Measurements from ENCODE around the gene EWSR1.

The EWSR1 gene

DNA sequence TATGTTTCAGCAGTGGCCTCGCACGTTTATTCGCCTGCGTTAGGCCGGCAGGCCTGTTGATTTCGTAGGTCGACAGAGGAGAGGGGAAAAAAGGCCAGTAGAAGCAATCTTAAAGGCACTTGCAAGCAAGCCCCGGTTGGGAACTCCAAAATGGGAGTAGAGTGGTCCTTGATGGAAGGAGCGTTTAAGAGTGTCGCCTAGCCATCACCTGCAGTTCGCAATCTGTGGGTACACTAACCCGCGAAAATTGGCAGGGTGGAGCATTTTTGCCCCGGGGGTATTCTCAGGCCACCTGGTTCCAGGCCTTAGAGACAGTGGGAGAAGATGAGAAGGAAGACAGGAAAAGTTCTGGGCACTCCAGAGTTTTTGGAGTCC, 1.1 kb downstream of the EWSR1 start:
- DNase-seq (ENCODE audit: low spot score), result no peak

DNA sequence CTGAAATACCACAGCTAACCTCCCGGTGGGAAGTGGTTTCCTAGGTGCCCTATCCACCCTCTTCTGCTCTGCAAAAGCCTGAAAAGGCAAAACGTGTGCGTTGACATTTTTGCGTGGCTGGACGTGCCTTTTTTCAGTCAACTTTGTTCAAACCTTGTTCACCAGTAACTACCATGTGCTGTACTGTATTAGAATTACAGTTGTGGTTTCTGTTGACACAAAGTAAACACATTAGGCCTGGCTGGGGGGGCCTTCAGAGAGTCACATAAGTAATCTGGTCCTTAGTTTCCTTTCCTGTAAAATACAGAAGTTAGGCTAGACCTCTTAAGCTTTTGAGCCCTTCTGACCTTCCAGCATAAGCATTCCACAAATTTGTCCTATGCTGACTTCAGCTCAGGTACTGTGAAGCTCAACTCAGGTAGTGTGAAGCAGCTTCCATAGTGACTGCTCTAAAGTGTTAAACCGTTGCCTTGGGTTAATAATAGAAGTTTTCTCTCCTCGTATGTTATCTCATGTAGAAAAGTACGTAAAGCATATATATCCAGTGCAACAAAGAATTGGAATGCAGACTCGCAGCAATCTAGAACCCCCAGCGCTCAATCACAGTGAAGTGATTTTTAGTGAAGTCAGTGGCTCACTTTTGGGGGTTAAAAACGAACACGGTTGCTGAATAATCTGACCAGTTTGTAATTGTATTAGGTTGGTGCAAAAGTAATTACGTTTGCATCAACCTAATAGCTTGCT, 1.8 kb downstream of the EWSR1 start:
- DNase-seq (ENCODE audit: low spot score), result no peak

DNA sequence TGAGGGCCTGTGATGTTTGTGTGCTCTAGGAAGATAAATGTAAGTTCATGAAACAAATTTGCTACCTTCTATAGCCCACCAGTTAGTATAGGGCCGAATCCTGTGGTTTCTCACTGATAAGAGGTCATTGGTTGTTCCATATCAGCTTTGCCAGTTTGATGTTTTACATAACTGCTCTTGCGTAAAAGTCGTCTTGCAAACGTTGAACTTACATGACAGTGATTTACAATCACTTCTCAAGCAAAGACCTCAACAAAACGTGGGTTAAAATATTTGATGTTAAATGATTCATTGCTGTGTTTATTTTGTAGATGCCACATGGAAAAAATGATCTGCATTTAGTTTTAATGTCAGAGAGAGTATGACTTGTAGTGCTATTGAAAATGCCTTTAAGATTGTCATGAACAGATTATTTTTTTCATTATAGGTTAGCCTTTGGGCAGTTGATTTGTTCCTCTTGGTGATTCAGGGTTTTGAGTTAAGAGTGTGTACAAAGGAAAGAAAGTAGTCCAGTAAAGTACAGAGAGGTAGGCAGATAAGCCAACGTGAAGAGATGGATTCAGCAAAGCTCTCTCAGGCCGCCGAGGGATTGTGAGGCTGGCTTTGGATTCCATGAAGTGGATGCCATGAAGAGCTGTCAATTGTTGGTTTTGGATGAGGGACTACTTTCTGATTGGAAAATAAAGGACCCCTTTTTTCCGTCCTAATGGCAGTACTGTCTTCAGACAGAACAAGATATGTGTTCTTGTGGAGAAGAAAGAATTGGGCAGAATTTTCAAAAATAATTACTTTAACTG, 2.6 kb downstream of the EWSR1 start:
- DNase-seq (ENCODE audit: low spot score), result no peak

DNA sequence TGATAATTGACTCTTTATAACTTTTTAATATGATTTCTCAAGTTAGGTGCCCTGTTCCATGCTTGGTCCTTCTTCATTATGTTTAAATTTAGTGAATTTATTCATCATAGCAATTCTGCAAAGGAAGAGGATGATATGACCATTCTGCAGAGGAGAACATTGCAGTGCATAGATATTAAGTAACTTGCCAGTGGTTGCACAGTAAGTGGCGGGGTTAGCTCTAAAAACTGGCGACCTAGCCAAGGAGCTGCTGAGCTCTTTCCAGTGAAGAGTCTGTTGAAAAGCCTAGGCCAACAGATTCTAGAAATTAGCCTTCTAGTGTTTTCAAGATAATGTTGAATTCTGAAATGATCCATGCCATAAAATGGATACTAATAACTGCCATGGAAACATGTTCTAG, 4.6 kb downstream of the EWSR1 start:
- no peak for DNase-seq (ENCODE audit: low spot score)

DNA sequence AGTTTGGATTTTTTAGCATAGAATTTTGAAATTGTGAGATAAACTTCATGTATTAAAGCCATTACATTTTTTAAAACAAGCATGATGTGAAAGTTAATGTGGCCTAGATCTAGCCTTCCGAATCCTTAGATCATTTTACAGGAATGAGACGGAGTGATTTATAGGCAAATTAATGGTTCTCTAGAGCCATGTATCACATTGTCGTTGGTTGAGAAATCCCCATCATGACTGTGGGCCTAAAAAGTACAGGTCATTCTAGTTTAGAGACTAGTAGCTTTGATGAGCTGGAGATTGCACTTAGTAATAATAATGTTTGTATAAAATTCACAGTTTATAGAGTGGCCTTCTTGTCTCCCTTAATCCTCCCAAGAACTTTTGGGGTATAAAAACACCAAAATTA, 7.1 kb downstream of the EWSR1 start:
- DNase-seq (ENCODE audit: low spot score), result no peak

DNA sequence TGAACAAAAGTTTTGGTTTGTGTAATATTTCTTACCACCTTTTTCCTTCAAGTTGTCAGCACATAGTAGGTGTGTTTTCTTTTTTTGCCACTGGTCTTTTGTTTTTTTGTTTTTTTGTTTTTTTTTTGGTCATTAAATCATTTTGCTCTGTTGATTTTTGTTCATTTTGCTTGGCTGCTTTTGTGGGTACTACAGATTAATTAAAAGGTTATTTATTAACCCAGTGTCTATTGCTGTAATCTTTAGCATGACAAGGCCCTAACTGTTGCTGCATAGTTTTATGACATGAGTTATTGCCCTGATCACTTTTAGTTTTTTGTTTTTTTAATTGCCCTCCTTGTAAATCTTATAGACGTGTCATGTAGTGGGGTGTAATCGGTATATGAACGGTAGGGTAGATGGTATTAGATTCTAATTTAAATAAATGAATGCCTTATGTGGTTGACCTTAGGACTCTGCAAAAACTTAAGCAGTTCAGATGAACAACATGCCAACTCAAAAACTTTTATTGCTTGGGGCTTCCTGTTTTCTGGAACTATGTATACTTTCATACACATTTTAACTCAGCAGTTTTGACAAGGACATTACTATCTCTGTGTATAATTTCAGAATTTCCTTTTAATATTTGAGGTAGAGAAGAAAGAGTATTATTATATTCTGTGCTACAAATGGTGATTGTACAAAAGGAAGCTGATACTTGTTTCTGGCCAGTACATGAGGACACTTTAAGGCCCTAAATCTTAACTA, 7.9 kb downstream of the EWSR1 start:
- no peak for DNase-seq (ENCODE audit: low spot score)

DNA sequence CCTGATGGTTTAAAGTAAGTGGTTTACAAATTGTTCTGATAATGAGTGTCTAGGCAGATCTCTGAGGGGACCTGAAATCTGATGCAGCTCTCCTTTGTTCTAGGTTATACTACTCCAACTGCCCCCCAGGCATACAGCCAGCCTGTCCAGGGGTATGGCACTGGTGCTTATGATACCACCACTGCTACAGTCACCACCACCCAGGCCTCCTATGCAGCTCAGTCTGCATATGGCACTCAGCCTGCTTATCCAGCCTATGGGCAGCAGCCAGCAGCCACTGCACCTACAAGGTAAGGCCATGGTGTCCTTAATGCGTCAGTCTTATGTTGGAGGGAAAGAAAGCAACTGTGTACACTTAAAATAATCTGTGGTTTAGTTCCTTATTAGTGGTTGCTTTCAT, 9.9 kb downstream of the EWSR1 start:
- no peak for DNase-seq (ENCODE audit: low spot score)

DNA sequence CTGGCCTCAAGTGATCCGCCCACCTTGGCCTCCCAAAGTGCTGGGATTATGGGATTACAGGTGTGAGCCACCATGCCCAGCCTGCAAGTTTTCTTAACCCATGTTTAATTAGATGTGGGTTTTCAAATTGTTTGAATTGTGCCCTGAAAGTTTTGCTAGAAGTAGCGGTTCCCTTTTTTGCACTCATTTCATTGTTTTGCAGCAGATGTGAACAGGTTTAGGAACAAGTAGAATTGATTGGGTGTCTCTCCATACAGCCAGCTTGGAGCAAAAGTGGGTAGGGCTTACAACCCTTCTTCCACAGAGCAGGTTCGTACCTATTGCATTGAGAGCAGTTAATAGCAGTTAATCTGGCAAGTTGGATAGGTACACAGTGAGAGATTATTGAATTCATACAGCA, 16.1 kb downstream of the EWSR1 start:
- no peak for DNase-seq (ENCODE audit: low spot score)

DNA sequence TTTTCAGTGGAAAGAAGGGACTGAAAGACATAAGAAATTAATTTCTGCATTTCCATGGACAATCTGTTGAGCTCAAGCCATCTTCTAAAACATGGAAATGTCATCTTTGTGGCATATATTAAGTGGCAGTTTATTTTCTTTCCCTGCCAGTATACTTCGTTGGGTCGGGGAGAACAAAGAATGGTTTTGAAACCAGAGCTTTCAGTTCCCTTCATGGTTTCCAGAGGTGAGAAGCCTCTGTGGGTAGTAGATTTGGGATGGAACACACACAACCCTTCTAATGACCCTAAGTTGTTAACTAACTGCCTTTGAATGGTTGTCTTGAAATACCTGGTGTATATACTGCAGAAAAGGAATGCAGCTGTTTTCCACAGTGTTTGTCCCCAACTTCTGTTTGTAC, 20.8 kb downstream of the EWSR1 start:
- DNase-seq (ENCODE audit: low spot score), result no peak

DNA sequence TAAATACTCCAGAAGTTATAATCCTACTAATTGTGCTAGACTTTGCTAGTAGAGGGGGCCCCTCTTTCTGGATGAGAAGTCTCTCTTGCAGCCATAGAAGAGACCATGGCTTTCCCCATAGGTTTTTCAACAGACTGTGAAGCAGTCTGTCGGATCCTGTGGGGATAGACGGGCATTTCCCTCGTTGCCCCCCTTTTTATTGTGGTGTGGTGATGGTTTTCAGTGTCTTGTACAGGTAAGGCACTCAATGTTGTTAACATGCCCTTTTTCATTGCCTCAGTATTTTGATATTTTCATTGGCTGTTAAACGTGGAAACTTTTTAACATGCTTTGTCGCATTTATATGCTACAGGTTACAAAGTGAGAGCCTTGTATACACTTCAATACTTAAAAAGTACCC, 22.0 kb downstream of the EWSR1 start:
- DNase-seq (ENCODE audit: low spot score), result no peak

DNA sequence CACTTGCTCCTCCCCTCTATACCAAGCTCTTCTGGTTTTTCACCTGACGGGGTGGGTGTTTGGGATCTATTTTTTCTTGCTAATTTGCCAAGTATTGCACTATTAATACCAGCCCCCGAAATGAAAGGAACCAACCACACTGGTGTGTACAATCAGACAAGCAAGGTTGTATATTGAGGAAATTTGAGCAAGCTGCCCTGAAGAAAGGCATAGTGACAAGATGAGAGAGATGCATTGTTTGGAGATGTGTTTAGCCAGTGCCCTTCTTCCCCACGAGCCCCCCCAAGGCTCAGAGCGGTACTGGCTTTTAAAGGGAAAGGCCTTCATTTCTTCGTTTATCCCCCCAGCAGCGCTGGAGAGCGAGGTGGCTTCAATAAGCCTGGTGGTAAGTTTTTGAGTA, 23.1 kb downstream of the EWSR1 start:
- DNase-seq (ENCODE audit: low spot score), result no peak

DNA sequence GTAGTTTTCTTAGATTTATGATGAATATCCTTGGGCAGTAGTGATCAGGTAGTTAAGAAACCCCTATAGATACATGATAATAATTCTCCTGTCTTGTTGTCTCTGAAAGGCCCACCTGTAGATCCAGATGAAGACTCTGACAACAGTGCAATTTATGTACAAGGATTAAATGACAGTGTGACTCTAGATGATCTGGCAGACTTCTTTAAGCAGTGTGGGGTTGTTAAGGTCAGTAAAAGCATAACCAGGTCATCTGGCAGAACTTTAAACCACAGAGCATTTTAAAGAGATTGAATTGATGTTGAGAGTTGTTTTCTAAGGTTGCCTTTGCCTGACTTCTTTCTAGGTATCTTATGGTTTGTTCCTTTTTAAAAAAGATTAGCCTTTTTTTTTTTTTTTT, 24.3 kb downstream of the EWSR1 start:
- DNase-seq (ENCODE audit: low spot score), result no peak

DNA sequence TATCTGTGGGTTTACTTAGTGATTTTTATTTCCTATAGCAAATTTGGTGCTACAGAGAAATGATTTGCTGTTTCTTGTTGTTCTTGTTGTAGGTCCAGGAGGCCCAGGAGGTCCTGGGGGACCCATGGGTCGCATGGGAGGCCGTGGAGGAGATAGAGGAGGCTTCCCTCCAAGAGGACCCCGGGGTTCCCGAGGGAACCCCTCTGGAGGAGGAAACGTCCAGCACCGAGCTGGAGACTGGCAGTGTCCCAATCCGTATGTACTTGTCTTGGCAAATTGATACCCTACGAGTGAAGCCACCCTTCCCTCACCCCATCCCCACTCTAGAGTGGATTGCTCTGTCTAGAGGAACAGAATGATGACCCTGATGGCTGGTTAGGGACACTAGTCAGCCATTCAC, 30.6 kb downstream of the EWSR1 start:
- DNase-seq (ENCODE audit: low spot score), result no peak

DNA sequence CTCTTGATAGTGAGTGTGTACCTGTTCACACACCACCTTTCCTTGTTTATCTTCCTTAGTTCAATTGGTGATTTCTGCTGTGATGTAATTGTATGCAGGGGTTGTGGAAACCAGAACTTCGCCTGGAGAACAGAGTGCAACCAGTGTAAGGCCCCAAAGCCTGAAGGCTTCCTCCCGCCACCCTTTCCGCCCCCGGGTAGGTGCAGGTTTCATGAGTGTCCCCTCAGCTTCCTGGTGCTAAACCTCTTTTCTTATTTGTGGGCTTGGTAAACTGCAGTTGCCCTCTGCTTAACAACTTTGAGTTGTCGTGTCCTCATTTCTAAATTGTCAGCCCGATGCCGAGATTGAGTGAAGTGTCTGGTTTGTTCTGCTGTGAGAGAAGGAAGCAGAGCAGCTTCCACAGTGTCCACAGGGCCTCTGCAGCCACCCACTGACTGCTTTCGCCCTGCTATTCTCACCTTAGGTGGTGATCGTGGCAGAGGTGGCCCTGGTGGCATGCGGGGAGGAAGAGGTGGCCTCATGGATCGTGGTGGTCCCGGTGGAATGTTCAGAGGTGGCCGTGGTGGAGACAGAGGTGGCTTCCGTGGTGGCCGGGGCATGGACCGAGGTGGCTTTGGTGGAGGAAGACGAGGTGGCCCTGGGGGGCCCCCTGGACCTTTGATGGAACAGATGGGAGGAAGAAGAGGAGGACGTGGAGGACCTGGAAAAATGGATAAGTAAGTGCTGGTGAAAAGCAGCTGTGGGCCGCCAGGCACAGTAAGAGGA, 31.2 kb downstream of the EWSR1 start:
- no peak for DNase-seq (ENCODE audit: low spot score)

DNA sequence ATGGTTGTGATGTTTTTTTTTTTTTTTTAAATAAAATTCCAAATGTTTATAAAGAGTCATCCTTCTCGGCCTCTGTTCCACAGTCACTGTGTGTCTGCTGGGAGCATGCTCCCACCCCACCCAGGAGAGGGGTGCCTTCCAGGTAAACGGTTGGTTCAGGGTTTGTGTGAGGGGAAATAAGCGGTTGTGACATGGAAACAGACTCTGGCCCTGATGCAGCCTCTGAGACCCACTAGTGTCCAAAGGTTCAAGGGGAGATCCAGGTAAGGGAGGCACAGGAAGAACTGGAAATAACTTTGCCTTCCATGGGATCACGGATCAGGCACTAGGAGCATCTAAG, 32.4 kb downstream of the EWSR1 start:
- DNase-seq (ENCODE audit: low spot score), result no peak

DNA sequence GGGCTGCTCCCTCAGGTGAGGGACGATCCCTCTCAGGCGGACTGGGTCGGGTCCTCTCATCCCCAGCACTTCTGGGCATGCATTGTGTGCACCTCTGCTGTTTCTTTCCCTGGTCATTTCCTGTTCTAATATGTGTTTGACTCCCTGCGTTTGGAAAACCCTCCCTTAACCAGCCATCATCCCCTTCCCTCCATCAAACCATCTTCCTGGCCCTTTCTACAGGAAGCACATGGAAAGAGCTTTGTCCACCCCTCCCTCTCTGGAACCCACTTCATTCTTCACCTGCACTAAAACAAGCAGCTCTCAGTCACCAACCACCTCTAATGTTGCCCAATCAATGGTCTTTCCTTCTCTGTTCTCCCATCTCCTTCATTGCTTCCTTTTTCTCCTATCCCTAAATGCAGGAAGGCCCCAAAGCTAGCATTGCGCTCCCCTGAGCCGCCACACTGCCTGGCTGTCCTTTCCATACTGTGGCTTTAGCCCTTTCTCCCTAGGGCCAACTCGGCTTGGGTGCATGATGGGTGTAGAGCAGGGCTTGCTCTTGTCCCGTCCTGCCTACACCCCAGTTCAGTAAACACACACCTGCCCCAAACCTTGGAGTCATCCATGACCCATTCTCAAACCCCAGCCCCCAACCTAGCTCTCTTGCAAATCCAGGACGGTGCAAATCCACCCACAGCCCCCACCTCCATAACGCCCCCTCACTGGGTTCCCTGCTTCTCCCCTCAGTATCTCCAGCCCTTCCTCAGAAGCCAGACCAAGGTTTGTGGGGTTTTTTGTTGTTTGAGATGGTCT, 32.9 kb downstream of the EWSR1 start:
- no peak for DNase-seq (ENCODE audit: low spot score)

DNA sequence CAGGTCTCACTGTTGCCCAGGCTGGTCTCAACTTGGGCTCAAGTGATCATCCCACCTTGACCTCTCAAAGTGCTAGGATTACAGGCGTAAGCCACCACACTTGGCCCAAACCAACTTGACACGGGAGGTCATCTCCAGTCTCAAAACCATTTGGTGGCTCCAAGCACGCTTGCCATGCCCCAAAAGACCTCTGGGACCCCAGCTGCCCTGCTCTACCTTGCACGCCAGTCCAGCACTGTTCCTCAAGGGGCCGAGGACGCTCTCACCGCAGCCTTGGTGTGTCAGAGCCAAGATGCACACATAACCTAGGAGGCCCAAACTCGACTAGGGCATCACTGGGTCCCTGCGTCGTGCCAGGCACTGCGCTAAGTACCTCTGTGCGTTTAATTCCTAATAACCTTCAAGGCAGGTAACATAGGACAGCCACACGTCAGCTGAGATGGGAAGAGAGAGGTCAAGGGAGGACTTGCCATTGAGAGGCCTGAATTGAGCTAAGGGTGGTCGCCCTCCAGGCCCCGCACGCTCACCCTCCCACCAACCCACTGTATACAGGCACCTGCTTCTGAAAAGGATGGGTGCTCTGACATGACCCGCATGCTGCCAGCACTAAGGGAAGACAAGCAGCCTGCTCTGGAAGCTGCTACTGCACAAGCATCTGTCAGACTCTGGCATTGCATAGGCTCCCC, 33.8 kb downstream of the EWSR1 start:
- peak; percentile 43 for DNase-seq (ENCODE audit: low spot score)

DNA sequence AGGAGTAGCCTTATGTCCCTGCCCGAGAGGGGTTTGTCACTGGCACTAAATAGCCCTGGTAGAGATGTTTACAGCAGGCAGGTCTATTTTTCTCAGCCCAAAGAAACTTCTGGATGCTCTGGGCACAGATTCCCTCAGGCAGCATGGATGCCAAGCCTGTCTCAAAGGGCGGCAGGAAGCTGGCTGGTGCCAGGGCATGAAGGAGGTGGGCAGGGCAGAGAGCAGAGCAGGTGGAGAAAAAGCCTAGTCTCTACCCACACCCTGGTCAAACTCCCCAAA, 34.3 kb downstream of the EWSR1 start:
- no peak for DNase-seq (ENCODE audit: low spot score)

DNA sequence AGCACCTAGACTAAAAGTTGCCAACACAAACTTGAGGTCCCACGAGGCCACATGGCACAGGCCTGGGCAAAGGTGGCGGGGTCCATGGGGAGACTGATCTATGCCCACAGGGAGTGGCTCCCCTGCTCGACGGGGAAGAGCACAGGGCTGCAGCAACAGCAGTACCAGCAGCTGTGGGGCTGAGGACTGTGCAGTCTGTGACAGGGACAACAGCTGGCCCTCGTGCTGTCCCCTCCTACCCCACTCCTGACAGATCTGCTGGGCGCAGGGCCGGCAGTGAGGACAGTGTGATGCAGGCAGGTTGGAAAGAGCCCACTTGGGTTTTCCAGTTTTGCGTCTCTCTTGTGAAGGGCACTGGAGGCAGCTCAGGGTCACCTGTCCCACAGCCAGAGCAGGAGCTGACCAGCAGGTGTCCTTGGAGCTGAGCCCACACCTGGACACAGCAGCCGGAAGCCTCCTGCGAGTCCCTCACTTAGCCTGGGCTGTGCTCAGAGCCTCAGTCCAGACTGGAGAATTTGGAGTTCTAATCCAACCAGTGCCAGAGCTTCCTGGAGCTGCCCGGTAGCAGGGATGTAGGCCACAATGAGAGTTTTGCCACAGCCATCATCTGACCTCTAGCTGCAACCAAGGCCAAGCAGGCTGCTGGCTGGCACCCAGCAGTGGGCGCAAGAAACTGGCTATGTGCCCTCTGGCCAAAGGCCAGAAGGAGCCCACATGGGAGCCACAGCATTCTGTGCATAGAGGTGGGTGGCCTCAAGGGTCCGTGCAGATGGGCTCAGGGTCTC, 34.8 kb downstream of the EWSR1 start:
- DNase-seq (ENCODE audit: low spot score), result peak; percentile 54

DNA sequence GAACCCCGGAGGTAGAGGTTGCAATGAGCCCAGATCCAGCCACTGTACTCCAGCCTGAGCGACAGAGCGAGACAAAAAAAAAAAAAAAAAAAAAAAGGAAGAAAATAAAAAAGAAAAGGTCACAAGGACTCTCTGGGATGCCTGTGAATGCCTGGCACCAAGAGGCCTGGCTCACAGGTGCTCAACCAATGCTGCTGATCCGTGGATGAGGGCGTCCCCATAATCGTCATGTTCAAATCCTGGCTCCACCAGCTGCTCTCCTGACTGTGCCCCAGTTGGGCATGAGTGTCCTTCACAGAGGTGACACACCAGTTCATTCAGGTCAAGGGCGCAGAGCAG, 37.7 kb downstream of the EWSR1 start:
- DNase-seq (ENCODE audit: low spot score), result no peak

Data from D341Med (cell line).